ENCODE data around the gene PLCB4.
A peak's percentile ranks its signal among the peaks of the same experiment; 100 is the strongest.

Gene PLCB4

DNA sequence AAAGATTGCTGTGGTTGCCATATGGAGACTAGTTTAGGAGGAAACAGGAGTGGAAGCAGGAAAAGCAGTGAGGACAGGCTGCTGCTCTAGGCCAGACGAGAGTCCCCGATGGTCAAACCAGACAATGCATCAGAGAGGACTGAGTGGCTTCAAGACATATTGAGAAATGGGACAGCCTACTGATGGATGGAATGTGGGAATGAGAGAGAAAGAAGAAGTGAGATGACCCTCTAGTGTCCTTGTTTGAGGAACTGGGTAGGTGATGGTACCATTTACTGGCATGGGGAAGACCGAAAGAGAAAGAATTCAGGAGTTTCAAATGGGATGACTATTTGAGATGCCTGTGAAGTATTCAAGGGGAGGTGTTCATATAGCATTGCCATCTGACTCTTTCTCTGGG lies 333.7 kb downstream of the PLCB4 start:
- no peak for DNase-seq (ENCODE audit: low spot score)

DNA sequence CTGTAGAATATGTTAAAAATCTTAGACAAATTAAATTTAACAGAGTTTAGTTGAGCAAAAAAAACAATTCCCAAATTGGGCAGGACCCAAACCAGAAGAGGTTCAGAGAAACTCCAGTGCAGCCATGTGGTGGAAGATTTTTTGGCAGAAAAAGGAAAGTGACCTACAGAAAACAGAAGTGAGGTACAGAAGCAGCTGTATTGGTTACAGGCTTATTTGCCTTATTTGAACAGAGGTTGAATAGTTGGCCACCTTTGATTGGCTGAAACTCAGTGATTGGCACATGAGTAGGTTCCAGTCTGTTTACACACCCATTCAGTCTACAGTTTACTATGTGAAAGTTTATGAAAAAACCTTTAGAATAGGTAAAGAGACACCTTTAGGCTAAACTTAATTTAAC lies 334.6 kb downstream of the PLCB4 start:
- DNase-seq (ENCODE audit: low spot score), result no peak

DNA sequence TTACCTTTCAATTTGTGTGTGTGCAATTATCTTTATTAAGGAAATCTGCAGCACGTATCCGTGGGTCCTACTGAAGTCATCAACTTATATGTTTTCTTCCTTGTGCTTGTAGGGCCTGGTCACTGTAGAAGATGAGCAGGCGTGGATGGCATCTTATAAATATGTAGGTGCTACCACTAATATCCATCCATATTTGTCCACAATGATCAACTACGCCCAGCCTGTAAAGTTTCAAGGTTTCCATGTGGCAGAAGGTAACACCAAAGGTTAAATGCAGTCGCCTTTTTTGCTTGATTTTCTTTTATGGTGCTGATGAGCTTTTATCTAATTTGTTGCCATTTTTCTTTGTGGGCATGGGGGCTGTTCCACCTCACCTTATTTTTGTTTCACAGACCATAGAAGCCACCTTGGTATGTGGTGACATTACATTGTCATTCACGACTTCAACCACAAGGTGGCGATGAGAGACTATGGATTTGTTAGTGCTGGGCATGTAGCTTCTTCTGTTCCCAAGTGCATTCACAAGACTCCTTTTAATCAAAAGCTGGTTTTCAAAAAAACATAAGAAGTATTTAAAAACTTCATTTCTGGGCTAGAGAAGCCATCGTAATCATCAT lies 339.0 kb downstream of the PLCB4 start:
- DNase-seq (ENCODE audit: low spot score), result peak; percentile 65

DNA sequence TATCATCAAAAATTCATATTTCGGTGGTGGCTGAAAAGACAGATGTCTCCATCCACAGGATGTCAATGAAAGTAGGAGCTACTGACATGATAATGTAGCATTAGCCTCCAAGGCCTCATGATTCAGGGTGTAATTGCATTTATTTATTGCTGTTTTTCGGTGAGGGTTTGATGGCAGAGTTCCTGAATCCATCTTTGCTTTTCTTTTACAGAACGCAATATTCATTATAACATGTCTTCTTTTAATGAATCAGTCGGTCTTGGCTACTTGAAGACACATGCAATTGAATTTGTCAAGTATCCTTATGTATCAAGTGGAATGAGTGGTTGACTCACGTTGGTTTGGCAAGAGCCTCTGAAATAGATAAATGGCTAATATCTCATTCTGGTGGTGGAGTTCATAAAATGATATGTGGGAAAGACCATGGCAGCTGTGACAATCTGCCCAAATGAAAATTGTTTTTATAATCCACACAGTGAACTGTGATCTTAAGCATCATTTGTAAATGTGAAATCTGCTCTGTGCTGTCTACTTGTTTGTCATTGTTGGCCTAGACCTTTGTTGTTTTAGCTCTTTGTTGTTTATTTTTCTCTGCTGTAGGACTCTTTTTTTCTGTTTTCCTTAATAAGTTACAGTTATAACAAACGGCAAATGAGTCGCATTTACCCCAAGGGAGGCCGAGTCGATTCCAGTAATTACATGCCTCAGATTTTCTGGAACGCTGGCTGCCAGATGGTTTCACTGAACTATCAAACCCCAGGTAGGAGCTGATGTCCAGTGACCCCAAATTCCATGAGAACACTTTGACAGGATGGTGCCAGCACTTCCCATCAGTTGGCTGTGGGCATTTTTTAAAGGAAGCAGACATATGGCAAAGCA lies 339.8 kb downstream of the PLCB4 start:
- DNase-seq (ENCODE audit: low spot score), result no peak

DNA sequence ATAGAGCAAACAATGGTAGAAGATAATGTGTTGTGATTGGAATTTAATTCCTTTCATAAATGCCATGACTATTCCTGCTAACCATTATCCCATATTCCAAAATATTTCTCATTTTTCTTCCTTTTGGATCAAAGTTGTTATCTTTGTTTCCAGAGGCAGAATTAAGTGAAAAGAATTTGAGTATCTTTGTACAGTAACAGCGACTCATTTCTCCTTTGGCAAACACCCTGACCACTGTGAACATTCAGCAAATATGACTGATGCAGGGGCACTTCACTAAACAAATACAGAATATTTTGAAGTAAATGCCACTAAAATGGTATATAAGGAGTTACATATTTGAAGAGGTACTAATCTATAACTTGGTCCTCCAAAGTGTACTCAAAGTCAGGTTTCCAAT lies 340.5 kb downstream of the PLCB4 start:
- no peak for DNase-seq (ENCODE audit: low spot score)

DNA sequence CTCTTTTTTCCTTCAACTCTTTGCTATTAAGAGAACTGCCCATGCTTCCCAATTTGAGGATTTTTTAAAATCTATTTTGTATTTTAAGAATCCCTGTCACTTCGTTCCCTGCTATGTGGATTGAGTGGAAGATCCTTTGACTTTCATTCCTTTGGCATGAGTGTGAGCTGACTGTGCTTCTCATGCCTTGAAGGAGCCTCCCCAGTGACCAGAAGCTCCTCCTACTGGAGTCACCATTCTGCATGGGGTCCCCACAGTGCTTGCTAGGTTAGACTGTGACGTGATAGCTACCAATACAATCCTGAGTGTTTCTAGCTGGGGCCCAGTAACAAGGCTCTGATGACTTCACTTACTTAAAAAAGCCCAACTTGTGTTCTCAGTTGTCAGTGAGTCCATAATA lies 341.1 kb downstream of the PLCB4 start:
- DNase-seq (ENCODE audit: low spot score), result no peak

DNA sequence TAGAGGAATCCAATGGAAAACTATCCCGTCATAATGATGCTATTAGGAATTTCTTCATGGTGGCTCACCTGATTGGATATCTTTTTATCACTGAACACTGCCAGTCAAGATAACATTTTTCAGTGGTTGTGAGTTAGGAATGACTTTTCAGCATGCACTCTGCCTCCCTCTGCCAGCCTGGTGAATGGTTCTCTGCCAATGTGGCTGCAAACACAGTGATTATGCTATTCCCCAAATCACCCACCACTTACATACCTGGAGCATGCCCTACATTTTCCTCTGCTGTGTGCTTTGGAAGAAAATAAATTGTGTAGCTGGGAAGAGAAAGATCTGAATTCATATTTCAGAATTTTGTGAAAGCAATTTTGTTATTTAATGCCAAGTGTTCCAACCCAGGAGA lies 342.9 kb downstream of the PLCB4 start:
- no peak for DNase-seq (ENCODE audit: low spot score)

DNA sequence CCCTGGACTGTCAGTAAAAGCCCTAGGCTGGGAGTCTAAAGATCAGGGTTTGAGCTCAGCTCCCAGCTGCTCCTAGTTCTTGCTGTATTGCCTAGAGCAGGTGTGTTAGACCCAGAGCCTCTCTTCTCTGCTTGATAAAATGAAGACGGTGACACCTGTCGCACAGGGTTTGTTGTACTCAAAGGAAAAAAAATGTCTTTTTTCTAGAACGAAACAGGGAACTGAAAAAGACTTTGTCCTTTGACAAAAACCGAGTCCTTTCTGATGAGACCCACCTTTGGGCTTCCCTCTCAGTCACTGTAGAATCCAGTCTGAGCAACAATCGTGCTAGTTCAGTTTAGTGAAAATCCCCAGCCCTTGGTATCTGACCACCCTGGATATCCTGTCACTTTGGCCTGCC lies 343.4 kb downstream of the PLCB4 start:
- no peak for DNase-seq (ENCODE audit: low spot score)

DNA sequence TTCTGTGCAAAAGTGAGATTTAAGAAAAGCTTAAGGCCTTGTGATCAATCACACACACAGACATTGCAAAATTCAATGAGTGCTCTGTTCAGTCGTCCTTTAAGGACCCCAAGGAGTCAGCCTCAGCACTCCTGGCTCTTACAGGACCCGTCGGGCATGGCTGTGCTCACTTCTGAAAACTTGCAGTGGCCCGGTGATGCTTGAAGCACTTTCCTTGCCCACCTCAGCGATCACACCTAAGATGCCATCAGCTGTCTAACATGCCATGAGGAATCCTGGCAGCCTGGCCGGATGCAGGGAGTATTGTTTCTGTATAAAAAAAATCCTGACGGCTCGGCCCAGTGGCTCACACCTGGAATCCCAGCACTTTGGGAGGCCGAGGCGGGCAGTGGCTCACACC lies 344.1 kb downstream of the PLCB4 start:
- no peak for DNase-seq (ENCODE audit: low spot score)

DNA sequence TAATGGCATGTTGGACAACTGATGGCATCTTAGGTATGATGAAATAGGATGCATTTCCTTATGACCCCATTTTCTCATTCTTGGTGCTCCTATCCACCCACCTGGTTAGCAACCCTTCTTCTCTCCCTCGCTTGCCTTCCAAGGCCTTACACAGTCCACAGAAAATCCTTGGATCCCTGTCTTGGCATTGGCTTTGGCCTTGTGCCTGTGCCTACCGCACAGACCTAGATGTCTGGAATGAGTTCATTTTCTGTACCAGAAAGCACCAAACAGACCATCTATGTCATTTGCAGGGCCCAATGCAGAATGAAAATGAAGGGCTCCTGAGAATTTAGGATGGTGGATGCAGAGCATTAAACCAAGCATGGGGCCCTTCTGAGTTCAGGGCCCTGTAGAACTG lies 346.5 kb downstream of the PLCB4 start:
- no peak for DNase-seq (ENCODE audit: low spot score)

DNA sequence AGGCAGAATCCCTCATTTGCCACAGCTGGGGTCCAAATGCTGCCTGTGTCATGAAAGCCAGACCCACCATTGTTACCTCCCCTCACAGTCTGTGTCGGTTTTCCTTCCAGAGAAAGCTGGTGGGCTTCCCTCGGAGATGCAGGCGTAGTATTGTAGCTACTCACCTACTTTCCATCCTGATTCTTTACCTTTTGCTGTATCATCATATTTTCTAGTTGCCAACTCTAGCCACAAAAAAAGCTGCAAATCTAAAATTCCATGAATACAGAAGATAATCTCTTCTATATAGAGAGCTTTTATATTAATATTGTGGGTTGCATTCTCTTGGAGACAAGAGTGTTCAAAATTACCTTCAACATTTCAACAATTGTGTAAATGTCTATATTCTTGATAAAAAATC lies 347.5 kb downstream of the PLCB4 start:
- no peak for DNase-seq (ENCODE audit: low spot score)

DNA sequence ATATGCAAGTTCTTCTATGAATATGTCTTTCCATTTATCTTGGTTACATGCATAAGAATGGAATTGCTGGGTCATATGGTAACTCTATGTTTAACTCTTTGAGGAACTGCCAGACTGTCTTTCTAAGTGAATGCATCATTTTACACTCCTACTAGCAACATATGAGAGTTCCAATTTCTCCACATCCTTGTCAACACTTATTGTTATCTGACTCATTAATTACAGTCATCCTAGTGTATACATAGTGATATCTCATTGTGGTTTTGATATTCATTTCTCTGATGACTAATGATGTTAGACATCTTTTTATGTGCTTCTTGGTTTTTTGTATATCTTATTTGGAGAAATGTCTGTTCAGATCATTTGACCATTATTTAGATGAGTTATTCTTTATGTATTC lies 348.8 kb downstream of the PLCB4 start:
- DNase-seq (ENCODE audit: low spot score), result no peak

DNA sequence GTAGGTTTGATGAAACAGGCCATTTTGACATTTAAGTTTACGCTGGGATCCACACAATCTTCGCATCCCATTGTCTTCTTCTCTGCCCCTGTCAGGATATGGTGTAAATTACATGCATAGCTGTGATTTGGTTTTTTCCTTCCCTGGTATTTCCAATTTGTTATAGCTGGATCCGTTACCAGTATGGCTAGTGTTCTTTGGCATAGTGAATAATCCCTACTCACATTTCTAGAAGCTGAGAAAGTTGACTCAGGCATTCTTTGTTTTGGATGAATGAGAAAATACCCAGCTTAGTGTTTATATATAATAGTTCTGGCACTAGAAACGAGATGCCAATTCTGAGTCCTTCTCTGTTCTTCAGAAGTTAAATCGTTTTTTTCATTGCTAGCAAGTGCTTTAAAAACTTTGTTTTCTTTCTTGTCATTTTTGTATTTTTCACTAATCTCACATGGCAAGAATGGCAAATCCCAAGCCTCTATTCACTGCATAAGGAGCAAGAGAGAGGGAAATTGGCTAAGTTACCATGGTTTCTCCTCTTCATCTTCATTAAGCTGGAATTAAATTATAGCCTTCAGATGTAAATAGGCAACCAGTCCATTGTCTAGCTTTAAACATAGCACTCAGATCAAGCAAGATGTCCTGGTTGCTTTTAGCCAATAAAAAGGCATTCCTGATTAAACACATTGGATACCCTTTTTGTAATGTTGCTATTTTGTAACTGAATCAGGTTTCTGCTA lies 353.6 kb downstream of the PLCB4 start:
- no peak for DNase-seq (ENCODE audit: low spot score)

DNA sequence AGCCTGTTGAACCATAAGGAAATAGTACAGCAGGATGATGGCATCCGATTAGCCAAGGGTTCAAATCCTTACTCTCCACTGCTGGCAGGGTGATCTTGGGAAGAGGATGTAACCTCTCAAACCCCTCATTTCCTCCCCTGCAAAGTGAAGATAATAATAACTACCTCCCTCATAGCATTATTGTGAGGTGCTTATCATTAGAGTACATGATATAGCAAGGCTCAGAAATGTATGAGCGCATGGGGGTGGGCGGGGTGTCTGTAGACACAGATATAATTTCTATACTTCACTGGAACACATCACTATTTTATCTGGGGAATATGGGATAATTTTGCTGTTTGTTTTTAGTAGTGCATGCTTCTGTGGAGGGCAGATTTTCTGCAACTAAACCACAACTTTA lies 355.7 kb downstream of the PLCB4 start:
- no peak for DNase-seq (ENCODE audit: low spot score)

DNA sequence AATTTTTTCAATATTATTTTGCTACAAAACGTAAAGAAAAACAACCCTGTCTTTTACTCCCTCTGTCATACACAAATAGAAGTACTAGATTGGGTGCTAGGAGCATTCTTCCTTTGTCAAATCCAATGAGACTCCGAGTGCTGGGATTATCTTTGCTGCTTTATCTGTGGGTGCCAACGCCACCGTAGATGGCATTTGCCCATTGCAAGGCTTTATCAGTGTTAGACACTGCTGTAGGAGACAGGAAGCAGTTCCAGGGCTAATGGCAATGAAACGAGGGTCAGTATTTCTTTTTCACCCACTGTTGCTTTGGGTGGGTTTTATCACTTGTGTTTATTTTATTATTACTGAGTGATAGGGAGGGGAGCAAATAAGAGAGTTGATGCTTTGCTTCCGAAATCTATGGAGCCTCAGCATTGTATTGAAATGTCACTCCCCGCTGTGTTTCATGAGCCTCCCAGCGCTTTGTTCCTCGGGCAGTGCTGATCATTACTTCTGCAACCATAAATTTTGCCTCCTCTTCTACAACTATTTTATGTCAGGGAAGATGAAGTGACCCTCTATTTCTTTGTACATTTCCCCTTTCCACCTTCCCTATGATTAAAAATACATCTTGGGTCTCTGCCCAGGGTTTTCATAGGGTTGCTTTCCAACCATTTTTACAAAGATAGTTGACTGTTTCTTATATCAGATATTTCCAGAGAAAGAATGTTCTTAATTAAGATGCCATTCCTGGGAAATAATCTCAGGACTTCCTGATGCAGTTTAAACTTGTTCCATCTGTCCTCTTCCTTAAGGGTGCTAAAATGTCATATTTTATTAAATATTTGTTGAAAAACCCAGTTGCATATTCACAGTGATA lies 358.8 kb downstream of the PLCB4 start:
- no peak for DNase-seq (ENCODE audit: low spot score)

DNA sequence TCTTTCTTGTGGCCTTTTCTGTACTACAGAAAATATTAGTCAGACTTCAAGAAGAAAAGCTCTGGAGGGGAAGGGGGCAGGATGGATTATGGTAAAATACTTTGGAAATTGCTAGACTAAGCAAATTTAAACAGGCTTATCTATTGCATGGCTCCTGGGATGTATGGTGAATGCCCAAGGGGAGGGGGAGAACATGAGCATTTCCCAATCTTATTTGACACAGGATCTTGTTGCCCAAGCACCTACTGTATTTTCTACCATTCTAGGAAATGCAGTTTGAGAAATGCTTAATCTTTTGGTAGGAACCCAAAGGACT lies 359.4 kb downstream of the PLCB4 start:
- DNase-seq (ENCODE audit: low spot score), result no peak

DNA sequence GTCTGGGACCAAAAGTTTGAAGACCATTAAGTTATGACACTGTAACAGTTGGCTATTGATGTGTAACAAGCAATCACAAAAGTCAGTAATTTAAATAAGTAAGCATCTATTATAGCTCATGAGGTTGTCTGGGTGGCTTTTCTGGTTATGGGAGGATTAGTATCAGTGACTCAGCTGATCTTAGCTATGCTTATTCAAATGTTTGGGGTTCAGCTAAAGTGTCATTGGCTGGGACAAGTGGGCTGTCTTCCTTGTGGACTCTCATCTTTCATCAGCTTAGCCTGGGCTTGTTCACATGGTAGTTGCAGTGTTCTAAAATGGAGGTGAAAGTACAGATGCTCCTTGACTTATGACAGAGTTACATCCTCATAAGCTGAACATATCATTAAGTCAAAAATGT lies 370.9 kb downstream of the PLCB4 start:
- no peak for DNase-seq (ENCODE audit: low spot score)

DNA sequence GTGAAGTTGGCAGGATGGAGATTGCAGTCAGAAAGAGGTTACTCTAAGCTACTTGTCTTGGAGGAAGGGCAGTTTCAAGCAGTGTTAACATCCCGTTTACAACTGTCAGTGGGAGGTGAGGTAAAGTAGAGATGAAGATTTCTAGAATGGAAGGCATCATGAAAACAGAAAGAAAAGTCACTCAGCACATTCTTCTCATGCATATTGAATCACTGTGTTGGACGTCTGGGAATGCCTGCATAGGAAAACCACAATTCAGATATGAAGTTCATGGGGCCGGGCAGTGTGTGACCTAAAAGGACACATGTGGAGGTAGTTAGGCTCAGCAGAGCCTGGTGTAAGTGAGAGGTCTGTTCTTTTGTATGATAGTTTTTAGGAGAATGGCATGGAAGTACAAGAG lies 372.0 kb downstream of the PLCB4 start:
- DNase-seq (ENCODE audit: low spot score), result no peak

DNA sequence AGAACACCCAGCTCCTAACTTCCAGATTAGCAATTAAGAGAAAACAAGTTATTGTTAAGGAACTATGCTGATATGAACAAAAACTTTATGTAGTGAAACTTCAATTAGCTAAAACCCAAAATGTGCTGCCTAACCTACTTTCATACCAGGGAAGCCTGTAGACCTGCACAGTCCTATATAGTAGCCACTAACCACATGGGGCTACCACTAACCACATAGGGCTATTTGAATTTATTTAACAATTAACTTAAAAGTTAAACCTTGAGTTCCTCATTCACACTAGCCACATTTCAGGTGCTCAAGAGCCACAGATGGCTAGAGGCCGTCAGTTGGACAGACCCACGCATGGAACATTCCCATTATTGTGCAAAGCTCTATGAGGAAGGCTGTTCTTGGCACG lies 373.1 kb downstream of the PLCB4 start:
- no peak for DNase-seq (ENCODE audit: low spot score)

DNA sequence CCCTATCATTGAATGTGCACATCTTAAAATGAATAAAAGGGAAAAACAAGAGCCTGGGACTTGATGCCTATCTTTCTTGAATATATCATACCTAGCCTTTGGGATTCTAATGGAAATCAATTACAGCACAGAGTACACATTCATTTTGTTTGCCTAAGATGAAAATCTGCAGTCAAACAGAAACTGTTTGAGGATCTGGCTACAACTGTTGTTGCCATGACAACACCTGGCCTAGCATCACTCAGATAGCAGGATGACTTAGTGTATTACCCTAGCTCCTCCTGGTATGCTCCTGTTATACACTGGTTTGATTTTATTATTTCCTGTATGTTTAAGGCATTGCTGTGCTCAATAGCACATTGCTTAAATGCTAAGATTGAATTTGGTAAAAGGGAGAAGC lies 374.0 kb downstream of the PLCB4 start:
- no peak for DNase-seq (ENCODE audit: low spot score)

DNA sequence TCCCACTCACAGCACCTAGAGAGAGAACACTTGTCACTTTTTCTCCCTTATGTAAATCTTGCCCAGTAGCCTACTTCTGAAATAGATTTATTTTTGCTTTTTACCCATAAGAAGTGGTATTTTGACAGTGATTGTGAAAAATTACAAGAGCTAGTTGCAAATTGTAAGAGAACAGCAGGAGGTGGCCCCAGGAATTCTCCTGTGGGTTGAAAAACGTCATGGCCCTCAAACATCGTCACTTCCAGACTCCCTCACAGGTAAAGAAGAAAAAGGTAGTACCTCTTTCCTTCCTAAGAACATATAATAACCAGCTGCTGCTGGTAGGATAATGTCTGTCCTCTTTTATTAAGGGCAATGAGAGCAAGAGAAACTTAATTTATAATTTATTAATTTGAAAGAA lies 376.0 kb downstream of the PLCB4 start:
- no peak for DNase-seq (ENCODE audit: low spot score)

DNA sequence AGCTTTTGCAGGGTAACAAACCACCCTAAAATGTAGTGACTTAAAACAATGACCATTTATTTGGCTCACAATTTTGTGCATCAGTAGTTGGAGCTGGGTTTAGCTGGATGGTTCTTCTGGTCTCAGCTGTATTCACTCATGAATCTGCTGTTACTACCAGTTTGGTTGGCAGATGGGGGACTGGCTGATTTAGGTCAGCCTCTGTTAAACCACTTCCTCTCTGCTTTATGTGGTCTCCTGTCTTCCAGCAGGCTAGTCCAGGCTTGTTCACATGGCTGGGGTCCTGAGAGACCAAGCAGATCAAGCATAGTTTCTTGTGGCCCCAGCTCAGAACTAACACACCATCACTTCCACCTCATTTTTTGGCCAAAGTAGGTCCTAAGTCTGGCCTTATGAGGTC lies 378.3 kb downstream of the PLCB4 start:
- no peak for DNase-seq (ENCODE audit: low spot score)
